Calu3 (cell line): ENCODE measurements around the gene DLGAP1. TPM values are rescaled to one million over a fixed set of nuclear protein-coding genes. Genes with fewer than 3 reads are reported as not detected.

Experiments
- BruUV-seq: library from RNA; stranded (reverse); fragments of 400-500 nt; replicated peaks from 2 replicates; lab custom pipeline; 2021; lab: Mats Ljungman, UMichigan
- CTCF ChIA-PET: fragments of 300-600 bp; sonication (Branson Sonifier 250); formaldehyde crosslinking; loops from one replicate; lab custom pipeline; 2022; ENCODE audit warnings: antibody characterized with exemption; lab: Charles Lee
- DNase-seq: peaks from one replicate; pipeline ENCODE4 v3.0.0; 2022
- H3K27ac Mint-ChIP-seq: one replicate; pipeline ENCODE4 v1.8.0; 2022; ENCODE audit warnings: mixed read lengths; ENCODE audit not compliant: unreplicated experiment
- H3K27me3 Mint-ChIP-seq: one replicate; pipeline ENCODE4 v1.8.0; 2022; ENCODE audit warnings: mixed read lengths; ENCODE audit not compliant: unreplicated experiment
- H3K36me3 Mint-ChIP-seq: one replicate; pipeline ENCODE4 v1.8.0; 2022; ENCODE audit warnings: mild to moderate bottlenecking, moderate library complexity, mixed read lengths; ENCODE audit not compliant: insufficient read depth, unreplicated experiment
- H3K4me1 Mint-ChIP-seq: one replicate; pipeline ENCODE4 v1.8.0; 2022; ENCODE audit warnings: mild to moderate bottlenecking, low read depth, mixed read lengths; ENCODE audit not compliant: unreplicated experiment
- H3K4me3 Mint-ChIP-seq: one replicate; pipeline ENCODE4 v1.8.0; 2022; ENCODE audit warnings: mild to moderate bottlenecking, low read depth, moderate library complexity, mixed read lengths; ENCODE audit not compliant: unreplicated experiment
- H3K9me3 Mint-ChIP-seq: one replicate; pipeline ENCODE4 v1.8.0; 2022; ENCODE audit warnings: low read depth, mixed read lengths; ENCODE audit not compliant: unreplicated experiment
- CTCF ChIP-seq: fragments of 200-600 bp; IDR thresholded peaks from one replicate; pipeline ENCODE4 v1.8.0; 2022; ENCODE audit warnings: antibody characterized with exemption; ENCODE audit not compliant: unreplicated experiment
- intact Hi-C: fragments of 100-400 bp; cut with micrococcal nuclease; formaldehyde crosslinking; loops from one replicate; pipeline ENCODE4 v1.10.0; 2022; ENCODE audit not compliant: unreplicated experiment
- total RNA-seq: library from RNA; stranded (reverse); gene quantifications from 2 replicates; pipeline ENCODE4 v1.2.3, GENCODE V29; 2022

The DLGAP1 gene
- total RNA-seq, 1 experiment from 2014 or later, result 9.0 TPM

GRCh38 chr18:4077721-4078120, 377.4 kb downstream of the DLGAP1 start:
- Mint-ChIP-seq H3K9me3 (no peaks in the 10 kb centered on the region), H3K4me1 (no peaks in the 10 kb centered on the region), H3K36me3 (no peaks in the 10 kb centered on the region), H3K27ac (no peak overlapping the region), H3K4me3 (no peak overlapping the region), H3K27me3 (no peaks in the 10 kb centered on the region)
- intact Hi-C loops, result loop anchor here (10.0 kb wide), 1 partner anchor 193 kb away; no protein-coding TSS in a partner anchor
- no peak for DNase-seq
- no TSS peak for BruUV-seq
- CTCF ChIA-PET, result no interaction called here
- no peak for TF ChIP-seq CTCF

GRCh38 chr18:4077204-4077603, 377.9 kb downstream of the DLGAP1 start:
- TF ChIP-seq CTCF, result no peak
- Mint-ChIP-seq H3K27ac (no peak overlapping the region), H3K36me3 (no peaks in the 10 kb centered on the region), H3K27me3 (no peaks in the 10 kb centered on the region), H3K9me3 (no peaks in the 10 kb centered on the region), H3K4me3 (no peak overlapping the region), H3K4me1 (no peaks in the 10 kb centered on the region)
- BruUV-seq, result no TSS peak
- DNase-seq, result no peak
- intact Hi-C loops, result loop anchor here (10.0 kb wide), 1 partner anchor 192 kb away; no protein-coding TSS in a partner anchor
- CTCF ChIA-PET, result no interaction called here

DNA sequence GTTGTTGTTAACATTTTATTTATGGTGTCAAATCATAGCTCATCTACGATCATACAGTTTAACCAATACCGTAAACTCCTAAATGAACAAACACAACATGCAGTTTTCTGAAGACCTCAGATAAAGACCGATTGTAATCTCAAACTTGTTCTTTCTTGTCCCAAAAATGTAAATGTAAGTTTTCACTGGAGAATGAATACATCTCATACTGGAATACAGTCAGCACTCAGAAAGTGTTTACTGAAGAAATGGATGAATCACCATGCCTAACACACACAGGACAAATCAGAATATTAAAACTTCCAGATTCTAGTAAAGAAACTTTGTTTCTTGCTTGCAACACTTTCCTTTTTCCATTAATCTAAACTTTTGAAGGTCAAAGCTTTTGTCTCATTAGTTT, 380.5 kb downstream of the DLGAP1 start:
- Mint-ChIP-seq H3K27ac (no peak overlapping the region), H3K9me3 (no peaks in the 10 kb centered on the region), H3K36me3 (no peaks in the 10 kb centered on the region), H3K27me3 (no peaks in the 10 kb centered on the region), H3K4me3 (no peak overlapping the region), H3K4me1 (no peaks in the 10 kb centered on the region)
- no peak for TF ChIP-seq CTCF
- CTCF ChIA-PET, result no interaction called here
- DNase-seq, result no peak
- intact Hi-C loops, result loop anchor here (10.0 kb wide), 1 partner anchor 190 kb away; no protein-coding TSS in a partner anchor
- BruUV-seq, result no TSS peak

DNA sequence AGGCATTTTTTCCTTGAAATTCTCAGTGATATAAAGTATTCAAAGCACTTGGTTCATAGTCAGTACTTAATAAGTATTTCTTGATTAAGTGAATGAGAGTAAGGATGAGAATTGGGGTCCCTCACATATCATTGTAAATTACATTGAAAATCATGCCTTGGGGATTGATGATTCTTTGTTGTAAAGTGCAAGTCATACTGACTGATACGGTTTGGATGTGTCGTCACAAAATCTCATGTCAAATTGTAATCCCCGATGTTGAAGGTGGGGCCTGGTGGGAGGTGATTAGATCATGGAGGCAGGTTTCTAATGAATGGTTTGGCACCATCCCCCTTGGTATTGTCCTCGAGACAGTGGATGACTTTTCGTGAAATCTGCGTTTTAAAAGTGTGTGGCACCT, 385.9 kb downstream of the DLGAP1 start:
- intact Hi-C loops, result no loop called here

More for the DNA sequence above, 385.9 kb downstream of the DLGAP1 start:
- no peak for TF ChIP-seq CTCF
- Mint-ChIP-seq H3K4me1 (no peaks in the 10 kb centered on the region), H3K4me3 (no peak overlapping the region), H3K27ac (no peak overlapping the region), H3K27me3 (no peaks in the 10 kb centered on the region), H3K36me3 (no peaks in the 10 kb centered on the region), H3K9me3 (peaks cover 7% of the 10 kb centered on the region)
- no peak for DNase-seq
- CTCF ChIA-PET, result no interaction called here
- no TSS peak for BruUV-seq
